ENCODE results near the gene DMPK.
A peak's percentile ranks its signal among the peaks of the same experiment; 100 is the strongest.

DNA sequence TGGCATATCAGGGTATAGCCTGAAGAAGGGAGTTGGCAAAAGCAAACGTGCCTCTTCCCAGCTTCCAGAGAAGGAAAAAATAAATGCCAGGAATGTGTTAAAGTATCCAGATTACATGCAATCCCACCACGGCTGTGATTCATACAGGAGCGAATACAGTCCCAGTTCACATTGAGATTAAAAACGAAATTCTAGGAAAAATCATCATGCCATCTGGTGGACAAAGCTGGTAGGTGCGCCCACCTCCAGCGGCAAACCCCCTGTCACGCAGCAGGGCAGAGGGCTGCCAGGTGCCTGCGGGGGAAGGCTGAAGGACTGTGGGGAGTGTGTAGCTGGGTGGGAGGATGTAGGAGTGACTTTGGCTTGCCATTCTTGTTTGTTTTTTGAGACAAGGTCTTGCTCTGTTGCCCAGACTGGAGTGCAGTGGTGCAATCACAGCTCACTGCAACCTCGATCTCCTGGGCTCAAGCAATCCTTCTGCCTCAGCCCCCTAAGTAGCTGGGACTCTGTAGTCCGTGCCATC, 16.8 kb upstream of the DMPK start:
- TF ChIP-seq POLR2AphosphoS5 (IDR thresholded peaks at IDR 0.05; ENCODE audit: low read depth, low read length) (no peak), REST (IDR thresholded peaks at IDR 0.05; ENCODE audit: insufficient read depth in 1 of 2, low read depth in 2 of 2, low read length in 1 of 2) (no peak), SIN3A (IDR thresholded peaks at IDR 0.05; ENCODE audit: borderline replicate concordance, insufficient read depth, low read depth, low read length) (no peak)
- TF ChIP-seq, protein P1, sequence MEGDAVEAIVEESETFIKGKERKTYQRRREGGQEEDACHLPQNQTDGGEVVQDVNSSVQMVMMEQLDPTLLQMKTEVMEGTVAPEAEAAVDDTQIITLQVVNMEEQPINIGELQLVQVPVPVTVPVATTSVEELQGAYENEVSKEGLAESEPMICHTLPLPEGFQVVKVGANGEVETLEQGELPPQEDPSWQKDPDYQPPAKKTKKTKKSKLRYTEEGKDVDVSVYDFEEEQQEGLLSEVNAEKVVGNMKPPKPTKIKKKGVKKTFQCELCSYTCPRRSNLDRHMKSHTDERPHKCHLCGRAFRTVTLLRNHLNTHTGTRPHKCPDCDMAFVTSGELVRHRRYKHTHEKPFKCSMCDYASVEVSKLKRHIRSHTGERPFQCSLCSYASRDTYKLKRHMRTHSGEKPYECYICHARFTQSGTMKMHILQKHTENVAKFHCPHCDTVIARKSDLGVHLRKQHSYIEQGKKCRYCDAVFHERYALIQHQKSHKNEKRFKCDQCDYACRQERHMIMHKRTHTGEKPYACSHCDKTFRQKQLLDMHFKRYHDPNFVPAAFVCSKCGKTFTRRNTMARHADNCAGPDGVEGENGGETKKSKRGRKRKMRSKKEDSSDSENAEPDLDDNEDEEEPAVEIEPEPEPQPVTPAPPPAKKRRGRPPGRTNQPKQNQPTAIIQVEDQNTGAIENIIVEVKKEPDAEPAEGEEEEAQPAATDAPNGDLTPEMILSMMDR (IDR thresholded peaks at IDR 0.05), result peak; percentile 82
